GM18858 (cell line): ENCODE results near the gene SPNS3.

Source experiments
- ATAC-seq: cut with Tn5 transposase; IDR thresholded peaks from one replicate; pipeline ENCODE4 v1.9.1; 2021; ENCODE audit not compliant: unreplicated experiment

The SPNS3 gene

GRCh38 chr17:4433515-4434031 is at the start of gene SPNS3:
Gene SPNS3, plus strand, starts transcription at chr17:4433940. Its CDS starts 28 bp downstream, at chr17:4433968.
- no peak for ATAC-seq

- no peak for ATAC-seq
Observed at GRCh38 chr17:4386406-4386805, 47.3 kb upstream of the SPNS3 start.

- no peak for ATAC-seq
Observed at GRCh38 chr17:4387137-4387536, 46.6 kb upstream of the SPNS3 start.

GRCh38 chr17:4389079-4389478 is 44.7 kb upstream of the SPNS3 start:
- ATAC-seq, result no peak

GRCh38 chr17:4393806-4394205 is 39.9 kb upstream of the SPNS3 start:
- no peak for ATAC-seq

- no peak for ATAC-seq
Observed at GRCh38 chr17:4394208-4395110, 39.3 kb upstream of the SPNS3 start.

- ATAC-seq, result no peak
Observed at GRCh38 chr17:4395111-4395478, 38.6 kb upstream of the SPNS3 start.

DNA sequence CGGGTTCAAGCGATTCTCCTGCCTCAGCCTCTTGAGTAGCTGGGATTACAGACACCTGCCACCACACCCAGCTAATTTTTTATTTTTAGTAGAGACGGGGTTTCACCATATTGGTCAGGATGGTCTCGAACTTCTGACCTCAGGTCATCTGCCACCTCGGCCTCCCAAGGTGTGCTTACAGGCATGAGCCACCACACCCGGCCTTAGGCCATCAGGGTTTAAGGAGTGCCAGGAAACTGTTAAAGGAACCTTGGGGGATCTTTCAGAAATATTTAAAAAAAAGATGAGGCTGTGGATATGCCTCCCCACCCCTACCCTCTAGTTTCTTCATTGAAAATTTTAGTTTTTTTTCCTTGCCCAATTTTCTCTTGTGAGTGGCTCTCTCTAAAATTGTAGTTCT is 35.9 kb upstream of the SPNS3 start:
- ATAC-seq, result no peak

GRCh38 chr17:4405038-4405669 is 28.6 kb upstream of the SPNS3 start:
- ATAC-seq, result no peak

DNA sequence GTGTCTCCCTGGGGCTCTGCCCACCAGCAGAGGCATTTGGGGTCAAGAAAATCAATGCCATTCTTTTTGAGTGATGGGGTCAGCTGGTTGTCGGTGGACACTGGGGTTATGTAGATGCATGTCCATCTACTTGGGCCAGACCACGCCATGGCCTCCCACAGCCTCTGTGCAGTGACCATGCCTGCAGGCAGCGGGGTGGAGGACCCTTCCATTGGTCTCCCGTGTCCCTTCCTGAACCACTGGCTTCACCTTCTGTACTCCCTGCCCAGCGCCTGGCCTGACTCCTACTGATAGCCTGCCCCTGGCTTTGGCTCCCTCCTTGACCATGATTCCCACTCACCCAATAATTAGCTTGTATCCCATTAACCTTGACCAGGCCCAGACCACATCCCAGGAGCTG is 28.0 kb upstream of the SPNS3 start:
- ATAC-seq, result no peak

- no peak for ATAC-seq
Observed at GRCh38 chr17:4406386-4406785, 27.4 kb upstream of the SPNS3 start.

GRCh38 chr17:4407216-4407615 is 26.5 kb upstream of the SPNS3 start:
- ATAC-seq, result no peak

- no peak for ATAC-seq
Observed at GRCh38 chr17:4407851-4408250, 25.9 kb upstream of the SPNS3 start.

DNA sequence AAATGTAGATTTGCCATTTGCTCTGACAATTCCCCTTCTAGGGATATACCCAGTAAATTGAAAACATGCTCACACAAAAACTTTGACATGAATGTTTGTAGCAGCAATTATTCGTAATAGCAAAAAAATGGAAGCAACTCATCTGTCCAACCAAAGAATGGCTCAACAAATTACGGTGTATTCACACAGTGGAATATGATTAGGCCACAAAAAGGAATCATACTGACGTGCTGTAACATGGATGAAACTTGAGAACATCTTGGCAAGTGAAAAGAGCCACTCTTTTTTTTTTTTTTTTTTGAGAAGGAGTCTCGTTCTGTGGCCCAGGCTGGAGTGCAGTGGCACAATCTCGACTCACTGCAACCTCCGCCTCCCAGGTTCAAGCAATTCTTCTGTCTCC is 24.1 kb upstream of the SPNS3 start:
- ATAC-seq, result no peak

GRCh38 chr17:4411201-4411600 is 22.5 kb upstream of the SPNS3 start:
- ATAC-seq, result no peak

- ATAC-seq, result no peak
Observed at GRCh38 chr17:4412933-4413831, 20.6 kb upstream of the SPNS3 start.

GRCh38 chr17:4417129-4417667 is 16.5 kb upstream of the SPNS3 start:
- no peak for ATAC-seq

DNA sequence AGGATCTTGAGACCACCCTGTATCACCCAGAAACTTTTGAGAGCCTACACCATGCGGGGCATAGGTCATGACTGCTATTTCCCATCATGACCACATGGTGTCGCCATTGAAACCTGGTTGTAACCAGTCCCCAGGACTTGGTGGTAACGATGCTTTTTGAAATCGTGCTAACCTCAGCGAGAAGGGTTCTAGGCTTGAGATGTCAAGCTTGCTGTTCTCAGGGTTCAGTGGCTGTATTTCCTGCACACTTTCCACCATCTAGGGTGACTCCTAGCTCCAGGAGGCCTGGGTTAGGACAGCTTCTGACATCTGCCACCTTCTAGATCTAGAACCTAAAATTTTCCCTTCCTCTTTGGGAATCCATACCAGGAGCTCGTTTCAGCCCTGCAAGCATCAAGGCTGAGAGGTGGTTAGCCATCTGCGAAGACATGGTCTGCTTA is 13.0 kb upstream of the SPNS3 start:
- ATAC-seq, result no peak

GRCh38 chr17:4422864-4423263 is 10.9 kb upstream of the SPNS3 start:
- no peak for ATAC-seq

DNA sequence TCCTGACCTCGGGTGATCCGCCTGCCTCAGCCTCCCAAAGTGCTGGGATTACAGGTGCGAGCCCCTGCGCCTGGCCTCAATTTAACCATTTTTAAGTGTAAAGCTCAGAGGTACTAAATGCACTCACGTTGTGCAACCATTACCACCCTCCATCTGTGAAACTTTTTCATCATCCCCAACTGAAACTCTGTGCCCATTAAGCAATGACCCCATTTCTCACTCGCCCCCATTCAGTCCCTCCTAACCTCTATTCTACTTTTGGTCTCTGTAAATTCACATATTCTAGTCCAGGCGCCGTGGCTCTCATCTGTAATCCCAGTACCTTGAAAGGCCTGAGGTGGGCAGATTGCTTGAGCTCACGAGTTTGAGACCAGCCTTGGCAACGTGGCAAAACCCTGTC is 8.3 kb upstream of the SPNS3 start:
- ATAC-seq, result no peak
